ENCODE results near the gene FRMD4B. TPM values are rescaled to one million over a fixed set of nuclear protein-coding genes. Genes with fewer than 3 reads are reported as not detected.
A peak's percentile ranks its signal among the peaks of the same experiment; 100 is the strongest.

The FRMD4B gene
- total RNA-seq, 4 donors from 2014 or later = 37.5 to 66.2 (median 62.5) TPM

DNA sequence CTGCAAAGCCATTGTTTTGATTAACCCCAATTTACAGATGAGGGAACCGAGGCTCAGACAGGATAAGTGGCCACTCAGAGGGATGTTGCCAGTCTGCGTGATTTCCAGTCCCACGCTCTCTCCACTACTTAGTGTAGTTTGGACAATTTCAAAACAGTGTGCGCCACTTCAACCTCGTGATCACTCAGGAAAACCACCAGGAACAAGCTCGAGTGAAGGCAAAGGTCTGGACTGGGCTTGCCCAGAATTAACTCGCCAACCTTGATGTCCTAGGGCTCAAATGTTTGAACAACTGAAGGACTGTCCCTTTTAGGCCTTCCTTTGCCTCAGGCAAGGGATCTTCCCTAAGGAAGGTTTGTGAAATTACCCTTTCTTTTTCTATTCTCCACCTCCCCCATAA lies 139.3 kb downstream of the FRMD4B start:
- Histone ChIP-seq H3K4me3 (no peak overlapping the region), H3K27ac (no peak overlapping the region), H3K27me3 (no peaks in the 10 kb centered on the region), H3K4me1 (no peaks in the 10 kb centered on the region), H3K36me3 (no peaks in the 10 kb centered on the region), H3K9me3 (no peaks in the 10 kb centered on the region)
- 82 to 85% methylated on average over 7 of the region's 7 CpGs for WGBS, 2 donors
- no peak for DNase-seq
- no peak for TF ChIP-seq POLR2A (IDR thresholded peaks at IDR 0.05)
- TF ChIP-seq, protein P1, sequence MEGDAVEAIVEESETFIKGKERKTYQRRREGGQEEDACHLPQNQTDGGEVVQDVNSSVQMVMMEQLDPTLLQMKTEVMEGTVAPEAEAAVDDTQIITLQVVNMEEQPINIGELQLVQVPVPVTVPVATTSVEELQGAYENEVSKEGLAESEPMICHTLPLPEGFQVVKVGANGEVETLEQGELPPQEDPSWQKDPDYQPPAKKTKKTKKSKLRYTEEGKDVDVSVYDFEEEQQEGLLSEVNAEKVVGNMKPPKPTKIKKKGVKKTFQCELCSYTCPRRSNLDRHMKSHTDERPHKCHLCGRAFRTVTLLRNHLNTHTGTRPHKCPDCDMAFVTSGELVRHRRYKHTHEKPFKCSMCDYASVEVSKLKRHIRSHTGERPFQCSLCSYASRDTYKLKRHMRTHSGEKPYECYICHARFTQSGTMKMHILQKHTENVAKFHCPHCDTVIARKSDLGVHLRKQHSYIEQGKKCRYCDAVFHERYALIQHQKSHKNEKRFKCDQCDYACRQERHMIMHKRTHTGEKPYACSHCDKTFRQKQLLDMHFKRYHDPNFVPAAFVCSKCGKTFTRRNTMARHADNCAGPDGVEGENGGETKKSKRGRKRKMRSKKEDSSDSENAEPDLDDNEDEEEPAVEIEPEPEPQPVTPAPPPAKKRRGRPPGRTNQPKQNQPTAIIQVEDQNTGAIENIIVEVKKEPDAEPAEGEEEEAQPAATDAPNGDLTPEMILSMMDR (IDR thresholded peaks at IDR 0.05) = no peak
- intact Hi-C loops (cut with DNase I) = no loop called here

DNA sequence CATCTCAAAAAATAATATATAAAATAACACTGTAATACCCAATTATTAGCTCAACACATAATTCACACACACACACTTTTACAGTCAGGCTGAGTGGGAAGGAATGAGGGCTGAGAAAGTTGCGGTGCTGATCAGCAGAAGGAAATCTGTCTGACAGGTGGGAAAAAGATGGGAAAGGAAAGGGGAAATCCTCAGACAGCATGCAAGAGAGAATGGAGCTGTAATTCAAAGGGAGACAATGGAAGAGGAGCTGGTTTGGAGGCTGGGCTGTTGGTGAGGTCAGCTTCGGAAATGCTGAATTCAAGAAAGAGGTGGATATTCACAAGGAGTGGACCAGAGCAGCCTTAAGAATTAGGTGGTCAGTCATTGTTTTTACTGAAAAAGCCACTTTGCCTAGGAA lies 141.8 kb downstream of the FRMD4B start:
- intact Hi-C loops (cut with DNase I) = no loop called here
- Histone ChIP-seq H3K4me3 (no peak overlapping the region), H3K9me3 (no peaks in the 10 kb centered on the region), H3K27me3 (no peaks in the 10 kb centered on the region), H3K4me1 (no peaks in the 10 kb centered on the region), H3K27ac (no peak overlapping the region), H3K36me3 (no peaks in the 10 kb centered on the region)
- TF ChIP-seq, protein P1 (IDR thresholded peaks at IDR 0.05) = no peak
- TF ChIP-seq POLR2A (IDR thresholded peaks at IDR 0.05) = no peak
- no peak for DNase-seq
- 86 to 87% methylated on average over 2 of the region's 2 CpGs for WGBS, 2 donors

DNA sequence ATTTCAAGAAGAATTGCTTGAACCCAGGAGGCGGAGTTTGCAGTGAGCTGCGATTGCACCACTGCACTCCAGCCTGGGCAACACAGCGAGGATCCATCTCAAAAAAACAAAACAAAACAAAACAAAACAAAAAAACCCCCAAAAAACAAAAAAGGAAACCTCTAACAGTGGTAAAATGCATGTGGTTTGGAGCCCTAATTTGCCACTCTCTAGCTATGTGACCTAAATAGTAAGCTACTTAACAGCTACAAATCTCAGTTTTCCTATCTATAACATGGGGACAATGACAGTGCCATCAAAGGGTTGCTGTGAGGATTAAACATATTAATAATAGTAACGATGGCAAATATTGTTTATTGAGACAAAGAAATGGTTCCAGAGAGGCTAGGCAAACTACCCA lies 144.1 kb downstream of the FRMD4B start:
- Histone ChIP-seq H3K9me3 (no peaks in the 10 kb centered on the region), H3K27ac (no peak overlapping the region), H3K4me3 (no peak overlapping the region), H3K36me3 (no peaks in the 10 kb centered on the region), H3K4me1 (peaks cover 2 to 13% (median 2%) of the 10 kb centered on the region in 3 donors), H3K27me3 (no peaks in the 10 kb centered on the region)
- TF ChIP-seq POLR2A (IDR thresholded peaks at IDR 0.05) = no peak
- TF ChIP-seq, protein P1 (IDR thresholded peaks at IDR 0.05) = no peak
- intact Hi-C loops (cut with DNase I) = no loop called here
- 84 to 95% methylated on average over 4 of the region's 4 CpGs for WGBS, 2 donors
- DNase-seq = no peak

DNA sequence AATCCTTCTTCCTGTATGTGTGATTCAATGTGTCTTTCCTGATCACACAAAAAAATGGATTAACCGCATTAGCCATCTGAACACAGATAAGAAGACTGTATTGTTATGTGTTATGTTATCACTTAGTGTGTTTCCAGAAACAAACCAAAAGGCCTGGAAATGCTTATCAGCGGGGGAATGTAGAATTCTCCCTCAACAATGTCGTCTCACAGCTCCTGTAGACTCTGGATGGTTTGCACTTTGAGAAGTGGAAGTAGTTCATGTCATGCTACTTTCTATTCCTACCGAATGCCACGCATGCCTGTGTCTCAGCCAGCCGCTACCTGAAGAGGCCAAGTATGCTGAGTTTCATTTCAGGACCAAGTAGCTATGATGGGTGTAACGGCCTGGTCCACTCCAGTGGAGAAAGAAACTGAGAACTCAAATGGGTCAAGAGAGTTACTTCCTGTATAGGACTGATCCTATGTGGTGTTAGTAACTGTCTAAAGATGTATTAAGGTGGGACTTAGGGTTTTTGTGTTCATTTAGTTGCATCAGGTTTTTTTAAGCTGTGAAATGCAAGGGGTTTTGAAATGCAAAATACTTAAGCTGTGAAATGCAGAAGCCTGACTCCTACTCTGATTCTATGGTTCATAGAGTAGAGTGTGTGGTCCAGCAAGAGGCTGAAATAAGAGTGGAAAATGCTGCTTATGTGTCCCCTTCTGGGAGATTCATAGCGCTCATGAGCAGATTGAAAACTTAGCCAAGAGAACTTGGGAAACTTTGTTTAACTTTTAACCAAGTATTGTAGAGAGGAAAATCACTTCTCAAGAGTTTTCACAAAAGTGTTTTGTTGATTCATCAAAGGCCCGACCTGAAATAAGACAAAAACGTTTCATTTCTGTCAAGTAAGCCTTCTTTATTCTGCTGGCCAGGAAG lies 145.0 kb downstream of the FRMD4B start:
- Histone ChIP-seq H3K4me1 (peaks cover 2 to 22% (median 9%) of the 10 kb centered on the region in 3 donors), H3K4me3 (no peak overlapping the region), H3K27ac (no peak overlapping the region), H3K27me3 (no peaks in the 10 kb centered on the region), H3K36me3 (no peaks in the 10 kb centered on the region), H3K9me3 (no peaks in the 10 kb centered on the region)
- WGBS, 2 donors = 73 to 85% methylated on average over 8 of the region's 10 CpGs
- no peak for TF ChIP-seq POLR2A (IDR thresholded peaks at IDR 0.05)
- TF ChIP-seq, protein P1 (IDR thresholded peaks at IDR 0.05) = no peak
- DNase-seq = no peak
- intact Hi-C loops (cut with DNase I) = no loop called here

DNA sequence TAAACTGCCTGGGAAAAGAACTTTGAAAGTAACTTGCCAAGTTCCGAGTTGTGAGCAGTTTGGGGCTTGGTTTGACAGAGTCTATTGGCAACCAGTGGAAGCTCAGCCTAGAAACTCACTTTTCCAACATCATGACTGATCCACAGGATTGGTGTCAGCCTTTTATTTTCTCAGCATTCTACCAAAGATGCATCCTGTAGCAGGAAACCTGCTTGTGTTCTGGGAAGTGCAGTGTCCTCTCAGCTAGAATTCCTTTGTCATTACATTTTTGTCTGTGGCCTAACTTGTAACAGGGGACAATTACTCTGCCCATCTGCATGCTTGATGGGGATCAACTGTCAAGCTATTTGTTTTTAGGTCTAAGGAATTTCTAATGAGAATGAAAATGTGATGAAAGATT lies 146.8 kb downstream of the FRMD4B start:
- Histone ChIP-seq H3K4me3 (no peak overlapping the region), H3K36me3 (no peaks in the 10 kb centered on the region), H3K4me1 (peaks cover 9 to 40% (median 15%) of the 10 kb centered on the region in 3 donors), H3K27me3 (no peaks in the 10 kb centered on the region), H3K27ac (peak overlapping the region in 1 of 4 donors; percentile 10), H3K9me3 (no peaks in the 10 kb centered on the region)
- WGBS, 2 donors = 53 to 86% methylated on average over 1 of the region's 1 CpG
- intact Hi-C loops (cut with DNase I) = loop anchor here (10.0 kb wide), 1 partner anchor 64 kb away; no protein-coding TSS in a partner anchor
- TF ChIP-seq POLR2A (IDR thresholded peaks at IDR 0.05) = no peak
- TF ChIP-seq, protein P1 (IDR thresholded peaks at IDR 0.05) = no peak
- no peak for DNase-seq
